Tibial nerve (tissue), 4 donors: ENCODE results near the gene POU3F1. TPM values are rescaled to one million over a fixed set of nuclear protein-coding genes. Genes with fewer than 3 reads are reported as not detected.

ENCODE experiments used
- DNase-seq, 2 donors: peaks; one replicate each; pipeline ENCODE4 v3.0.0-alpha.2; 2019; ENCODE audit warnings: low spot score in 2 of 2
- H3K27ac ChIP-seq, 4 donors: fragments of 200-600 bp; sonication (generic) in 3 of 4; one replicate each; pipeline ENCODE4 v1.5.1; 2017 to 2019; ENCODE audit warnings: mild to moderate bottlenecking in 1 of 4
- H3K27me3 ChIP-seq, 2 donors: fragments of 200-600 bp; sonication (generic) in 1 of 2; one replicate each; pipeline versions ENCODE4 v1.5.1 to v1.6.0; 2017 to 2019
- H3K36me3 ChIP-seq, 3 donors: fragments of 200-600 bp; sonication (generic); one replicate each; pipeline ENCODE4 v1.5.1; 2018 to 2019
- H3K4me1 ChIP-seq, 4 donors: fragments of 200-600 bp; sonication (generic) in 3 of 4; one replicate each; pipeline ENCODE4 v1.5.1; 2017 to 2019
- H3K4me3 ChIP-seq, 4 donors: fragments of 200-600 bp; sonication (generic) in 3 of 4; one replicate each; pipeline ENCODE4 v1.5.1; 2017 to 2019; ENCODE audit warnings: mild to moderate bottlenecking in 1 of 4, moderate library complexity in 1 of 4
- H3K9me3 ChIP-seq, 4 donors: fragments of 200-600 bp; sonication (generic) in 3 of 4; one replicate each; pipeline ENCODE4 v1.5.1; 2017 to 2019
- EP300 ChIP-seq, 2 donors: sonication (generic); formaldehyde crosslinking; IDR thresholded peaks; one replicate each; pipeline ENCODE4 v1.6.1; 2017; ENCODE audit warnings: antibody characterized with exemption in 2 of 2, mild to moderate bottlenecking in 1 of 2
- POLR2A ChIP-seq, 2 donors: fragments of 450-650 bp; IDR thresholded peaks; one replicate each; pipeline ENCODE4 v1.6.1; 2017; ENCODE audit warnings: antibody characterized with exemption in 2 of 2, mild to moderate bottlenecking in 2 of 2, moderate library complexity in 2 of 2
- WGBS, 2 donors: methylation state at CpG; one replicate each; pipeline ENCODE4 v1.1.5; 2018; 5-methylcytosine and 5-hydroxymethylcytosine counted together
- total RNA-seq, 4 donors: library from RNA; depleted of rRNA; stranded (reverse); fragments of >200 nt; gene quantifications; one replicate each; pipeline ENCODE4 v1.1.0, GENCODE V29; 2016
- TF ChIP-seq, protein P1 (sequence below), 5 experiments: fragments of 200-600 bp in 3 of 5; fragments of 450-650 bp in 2 of 5; sonication (generic) in 3 of 5; IDR thresholded peaks; one replicate each; pipeline ENCODE4 v1.5.1; 2016 to 2019; ENCODE audit warnings: antibody characterized with exemption in 5 of 5, mild to moderate bottlenecking in 3 of 5, moderate library complexity in 2 of 5

The POU3F1 gene
- total RNA-seq, 4 donors from 2014 or later: 11.6 to 53.4 (median 24.8) TPM

DNA sequence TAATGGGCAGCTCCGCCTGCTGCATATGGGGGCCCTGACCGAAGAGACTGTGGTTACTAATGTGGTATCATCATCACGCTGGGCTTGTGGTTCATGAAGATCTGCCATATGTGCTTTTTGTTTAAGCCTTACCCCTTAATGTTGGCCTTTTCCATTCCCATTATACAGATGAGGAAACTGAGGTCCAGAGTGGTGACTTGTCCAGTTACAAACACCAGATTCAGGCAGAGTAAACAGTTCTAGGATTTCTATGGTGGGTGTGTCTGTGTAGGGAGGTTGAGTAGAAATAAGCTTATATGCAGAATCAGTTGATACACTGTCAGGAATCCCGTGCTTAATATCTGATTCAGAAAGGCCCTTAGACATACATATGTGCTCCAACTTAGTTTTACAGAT, 33.4 kb downstream of the POU3F1 start:
- no peaks in the 10 kb centered on the region for H3K9me3 ChIP-seq
- peaks cover 0 to 54% (median 30%) of the 10 kb centered on the region in 4 donors for H3K4me1 ChIP-seq

DNA sequence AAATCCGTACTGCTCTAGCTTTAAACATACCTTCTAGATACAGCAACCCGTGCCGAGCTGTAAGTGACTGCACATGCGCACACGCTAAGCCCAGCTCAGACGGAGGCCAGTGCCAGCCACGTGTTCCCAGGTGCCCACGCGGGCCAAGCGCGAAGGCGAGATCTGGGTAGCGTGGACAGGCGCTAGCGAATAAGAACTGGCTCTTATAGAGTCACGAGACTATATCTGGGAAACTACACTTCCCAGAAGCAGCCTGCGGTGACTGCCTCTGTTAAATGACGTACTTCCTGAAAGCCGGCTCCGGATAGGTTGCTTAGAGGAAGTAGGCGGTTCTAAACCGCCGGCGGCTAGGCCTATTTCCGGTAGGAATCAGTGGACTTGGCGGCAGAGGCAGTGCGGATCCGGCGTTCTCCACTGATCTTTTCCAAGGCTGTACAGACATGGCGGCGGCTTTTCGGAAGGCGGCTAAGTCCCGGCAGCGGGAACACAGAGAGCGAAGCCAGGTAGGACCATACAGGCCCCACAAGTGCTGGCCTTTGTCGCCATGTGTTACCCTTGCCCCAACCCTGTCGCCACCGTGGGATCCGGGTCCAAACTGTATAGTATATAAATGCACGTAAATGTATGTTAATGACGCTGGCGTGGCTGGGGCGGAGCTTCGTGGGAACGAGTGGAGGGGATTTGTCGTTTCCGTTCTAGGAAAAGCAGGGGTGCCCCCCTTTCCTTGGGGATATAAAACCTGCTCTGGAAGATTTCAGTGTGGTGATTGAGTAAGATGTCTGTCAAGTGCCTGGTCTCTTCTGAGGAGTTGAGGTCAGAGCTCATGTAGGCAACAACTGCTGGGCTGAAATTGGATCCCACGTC, 34.0 kb downstream of the POU3F1 start, which contains the start of gene UTP11:
Gene UTP11 (plus strand): TSS at position 372 of the 864 bp plus-strand sequence. CDS start 69 bp downstream, at position 441.
- peaks cover 0 to 49% (median 30%) of the 10 kb centered on the region in 4 donors for H3K4me1 ChIP-seq
- peak within 1 kb of the TSS; percentile 67 to 93 (median 89) for H3K27ac ChIP-seq
- no peaks in the 10 kb centered on the region for H3K27me3 ChIP-seq
- H3K36me3 ChIP-seq: peaks cover 0 to 8% (median 0%) of the 10 kb centered on the region in 3 donors
- no peaks in the 10 kb centered on the region for H3K9me3 ChIP-seq
- TF ChIP-seq, protein P1, sequence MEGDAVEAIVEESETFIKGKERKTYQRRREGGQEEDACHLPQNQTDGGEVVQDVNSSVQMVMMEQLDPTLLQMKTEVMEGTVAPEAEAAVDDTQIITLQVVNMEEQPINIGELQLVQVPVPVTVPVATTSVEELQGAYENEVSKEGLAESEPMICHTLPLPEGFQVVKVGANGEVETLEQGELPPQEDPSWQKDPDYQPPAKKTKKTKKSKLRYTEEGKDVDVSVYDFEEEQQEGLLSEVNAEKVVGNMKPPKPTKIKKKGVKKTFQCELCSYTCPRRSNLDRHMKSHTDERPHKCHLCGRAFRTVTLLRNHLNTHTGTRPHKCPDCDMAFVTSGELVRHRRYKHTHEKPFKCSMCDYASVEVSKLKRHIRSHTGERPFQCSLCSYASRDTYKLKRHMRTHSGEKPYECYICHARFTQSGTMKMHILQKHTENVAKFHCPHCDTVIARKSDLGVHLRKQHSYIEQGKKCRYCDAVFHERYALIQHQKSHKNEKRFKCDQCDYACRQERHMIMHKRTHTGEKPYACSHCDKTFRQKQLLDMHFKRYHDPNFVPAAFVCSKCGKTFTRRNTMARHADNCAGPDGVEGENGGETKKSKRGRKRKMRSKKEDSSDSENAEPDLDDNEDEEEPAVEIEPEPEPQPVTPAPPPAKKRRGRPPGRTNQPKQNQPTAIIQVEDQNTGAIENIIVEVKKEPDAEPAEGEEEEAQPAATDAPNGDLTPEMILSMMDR (IDR thresholded peaks at IDR 0.05): peak in 1 of 5 experiments; percentile 25
- TF ChIP-seq EP300 (IDR thresholded peaks at IDR 0.05) (peak; percentile 87 to 96), POLR2A (IDR thresholded peaks at IDR 0.05) (peak in 1 of 2 donors; percentile 86)
- DNase-seq: peak; percentile 87 to 94
- H3K4me3 ChIP-seq: peak within 1 kb of the TSS; percentile 53 to 76 (median 68)
- 0 to 1% methylated on average over 47 to 48 of the region's 49 CpGs for WGBS, 2 donors

More for the DNA sequence above, 33.4 kb downstream of the POU3F1 start:
- peak overlapping the region; percentile 67 to 93 (median 89) for H3K27ac ChIP-seq
- H3K4me3 ChIP-seq: peak overlapping the region; percentile 53 to 76 (median 68)
- H3K36me3 ChIP-seq: peaks cover 0 to 14% (median 0%) of the 10 kb centered on the region in 3 donors
- no peaks in the 10 kb centered on the region for H3K27me3 ChIP-seq
- no peak for DNase-seq
- 13% methylated on average over 4 of the region's 4 CpGs for WGBS, 2 donors
- TF ChIP-seq POLR2A (IDR thresholded peaks at IDR 0.05) (no peak), EP300 (IDR thresholded peaks at IDR 0.05) (no peak)
- TF ChIP-seq, protein P1 (IDR thresholded peaks at IDR 0.05): no peak

DNA sequence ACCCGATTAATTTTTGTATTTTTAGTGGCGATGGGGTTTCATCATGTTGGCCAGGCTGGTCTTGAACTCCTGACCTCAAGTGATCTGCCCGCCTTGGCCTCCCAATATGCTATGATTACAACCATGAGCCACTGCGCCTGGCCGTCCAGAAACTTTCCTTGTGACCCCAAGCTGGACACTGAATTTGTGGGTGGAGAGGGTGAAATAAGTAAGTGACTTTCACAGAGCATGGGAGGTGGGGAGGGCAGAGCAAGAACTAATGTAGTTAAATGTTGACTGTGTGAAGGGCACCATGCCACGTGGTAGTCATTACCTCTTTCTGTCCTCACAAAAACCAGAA, 36.8 kb downstream of the POU3F1 start:
- TF ChIP-seq, protein P1 (IDR thresholded peaks at IDR 0.05): no peak
- TF ChIP-seq POLR2A (IDR thresholded peaks at IDR 0.05) (no peak), EP300 (IDR thresholded peaks at IDR 0.05) (no peak)
- no peak for DNase-seq
- no peaks in the 10 kb centered on the region for H3K36me3 ChIP-seq
- no peaks in the 10 kb centered on the region for H3K9me3 ChIP-seq
- H3K27me3 ChIP-seq: no peaks in the 10 kb centered on the region
- H3K4me1 ChIP-seq: peaks cover 0 to 31% (median 13%) of the 10 kb centered on the region in 4 donors
- peak overlapping the region in 2 of 4 donors; percentile 65 to 66 for H3K27ac ChIP-seq
- 85 to 94% methylated on average over 5 to 6 of the region's 6 CpGs for WGBS, 2 donors
- H3K4me3 ChIP-seq: no peak overlapping the region

DNA sequence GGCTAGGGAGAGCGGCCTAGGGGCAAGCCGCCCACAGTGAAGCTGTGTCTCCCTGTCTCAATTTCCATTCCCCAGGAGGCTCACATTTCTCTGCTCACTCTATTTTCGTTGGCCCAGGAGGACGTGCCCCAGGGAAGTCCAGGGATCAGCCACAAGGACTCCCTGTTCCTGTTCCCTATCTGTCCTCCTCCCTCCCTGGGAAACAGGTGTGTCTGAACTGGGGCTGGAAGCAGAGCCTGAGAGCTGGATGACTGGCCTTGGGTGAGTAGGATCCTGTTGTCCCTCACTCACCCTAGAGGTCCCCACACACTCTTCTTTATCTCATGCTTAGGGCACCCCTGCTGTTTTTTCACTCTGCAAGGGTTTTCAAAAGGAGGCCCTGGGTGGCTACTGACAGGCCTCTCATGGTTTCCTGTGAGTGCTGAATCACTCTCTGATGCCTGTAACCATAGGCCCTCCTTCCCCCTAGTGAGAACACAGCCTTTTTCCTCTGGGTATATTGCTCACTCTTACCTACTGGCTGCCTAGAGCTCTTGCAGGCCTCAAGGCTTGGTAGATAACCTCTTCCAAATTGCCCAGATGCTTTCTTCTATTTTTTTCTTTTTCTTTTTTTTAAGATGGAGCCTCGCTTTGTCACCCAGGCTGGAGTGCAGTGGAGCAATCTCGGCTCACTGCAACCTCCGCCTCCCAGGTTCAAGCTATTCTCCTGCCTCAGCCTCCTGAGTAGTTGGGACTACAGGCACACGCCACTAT, 37.3 kb downstream of the POU3F1 start:
- H3K27me3 ChIP-seq: no peaks in the 10 kb centered on the region
- TF ChIP-seq, protein P1 (IDR thresholded peaks at IDR 0.05): no peak
- TF ChIP-seq EP300 (IDR thresholded peaks at IDR 0.05): no peak
- H3K4me3 ChIP-seq: no peak overlapping the region
- H3K9me3 ChIP-seq: no peaks in the 10 kb centered on the region
- peaks cover 0 to 31% (median 16%) of the 10 kb centered on the region in 4 donors for H3K4me1 ChIP-seq
- no peak for DNase-seq
- no peaks in the 10 kb centered on the region for H3K36me3 ChIP-seq
- H3K27ac ChIP-seq: peak overlapping the region in 3 of 4 donors; percentile 12 to 66 (median 65)
- WGBS, 2 donors: 65 to 72% methylated on average over 8 of the region's 8 CpGs
